C4-2B (cell line): ENCODE data around the gene AFAP1L1.
A peak's percentile ranks its signal among the peaks of the same experiment; 100 is the strongest.

Experiments
- CTCF ChIP-seq: fragments of 450-650 bp; conservative IDR thresholded peaks from 2 replicates; pipeline ENCODE4 v1.5.1; 2017; ENCODE audit warnings: mild to moderate bottlenecking
- ZFX ChIP-seq: fragments of 450-650 bp; IDR thresholded peaks from 2 replicates; pipeline ENCODE4 v1.6.1; 2017

GRCh38 chr5:149345147-149345891 lies 73.7 kb downstream of the AFAP1L1 start, which contains the start of gene GRPEL2:
- TF ChIP-seq CTCF (no peak), ZFX (peak; percentile 88)
